CD8-positive, alpha-beta memory T cell (primary cell): ENCODE measurements around the gene LACTBL1. TPM values are rescaled to one million over a fixed set of nuclear protein-coding genes. Genes with fewer than 3 reads are reported as not detected.
"Not testable (repeated sequence)": the region's sequence is repeated elsewhere in the genome, so short reads cannot be mapped to it uniquely, and the experiment has no call there.

Experiments used
- CTCF ChIA-PET: fragments of 350-600 bp; sonication (Branson Sonifier 250); formaldehyde crosslinking; loops from one replicate; lab custom pipeline; 2021; ENCODE audit warnings: antibody characterized with exemption; lab: Charles Lee
- POLR2A ChIA-PET: fragments of 350-600 bp; sonication (Branson Sonifier 250); formaldehyde crosslinking; loops from one replicate; lab custom pipeline; 2021; ENCODE audit warnings: antibody characterized with exemption; lab: Charles Lee
- DNase-seq, 5 donors: peaks; one replicate each; pipeline versions ENCODE4 v3.0.0 to v3.0.0-alpha.2; 2020 to 2022; ENCODE audit warnings: mixed read lengths in 1 of 5
- H3K27ac ChIP-seq: one replicate; pipeline ENCODE4 v1.7.0; 2013; ENCODE audit warnings: low read depth, mild to moderate bottlenecking, low read length, moderate library complexity
- H3K27me3 ChIP-seq: 2 replicates; pipeline ENCODE4 v1.7.0; 2013; ENCODE audit warnings: low read length, mild to moderate bottlenecking; ENCODE audit not compliant: insufficient read depth, poor library complexity, severe bottlenecking
- H3K36me3 ChIP-seq: 2 replicates; pipeline ENCODE4 v1.7.0; 2013; ENCODE audit warnings: mild to moderate bottlenecking, low read length, moderate library complexity; ENCODE audit not compliant: insufficient read depth
- H3K4me1 ChIP-seq: 2 replicates; pipeline ENCODE4 v1.7.0; 2013; ENCODE audit warnings: mild to moderate bottlenecking, low read length, moderate library complexity; ENCODE audit not compliant: insufficient read depth
- H3K4me3 ChIP-seq: 2 replicates; pipeline ENCODE4 v1.7.0; 2013; ENCODE audit warnings: mild to moderate bottlenecking, low read length
- H3K9me3 ChIP-seq: 2 replicates; pipeline ENCODE4 v1.7.0; 2013; ENCODE audit warnings: mild to moderate bottlenecking, low read length
- H3K27ac Mint-ChIP-seq, 8 donors: one replicate each; pipeline ENCODE4 v1.8.0; 2020 to 2021; ENCODE audit warnings: mixed read lengths in 8 of 8, mild to moderate bottlenecking in 6 of 8, inconsistent platforms in 3 of 8, moderate library complexity in 3 of 8
- H3K27me3 Mint-ChIP-seq, 2 donors: one replicate each; pipeline ENCODE4 v1.8.0; 2020 to 2021; ENCODE audit warnings: mixed read lengths in 2 of 2, mild to moderate bottlenecking in 1 of 2, moderate library complexity in 1 of 2
- H3K36me3 Mint-ChIP-seq, 3 donors: one replicate each; pipeline ENCODE4 v1.8.0; 2020 to 2021; ENCODE audit warnings: mixed read lengths in 3 of 3, inconsistent platforms in 1 of 3, mild to moderate bottlenecking in 1 of 3
- H3K4me1 Mint-ChIP-seq, 3 donors: one replicate each; pipeline ENCODE4 v1.8.0; 2020 to 2021; ENCODE audit warnings: mixed read lengths in 3 of 3, inconsistent platforms in 1 of 3, mild to moderate bottlenecking in 1 of 3
- H3K4me3 Mint-ChIP-seq, 7 donors: one replicate each; pipeline ENCODE4 v1.8.0; 2020 to 2021; ENCODE audit warnings: mixed read lengths in 7 of 7, mild to moderate bottlenecking in 6 of 7, moderate library complexity in 4 of 7, inconsistent platforms in 2 of 7
- H3K9me3 Mint-ChIP-seq, 5 donors: one replicate each; pipeline ENCODE4 v1.8.0; 2020 to 2022; ENCODE audit warnings: mixed read lengths in 5 of 5, mild to moderate bottlenecking in 3 of 5, moderate library complexity in 2 of 5, inconsistent platforms in 1 of 5
- polyA plus RNA-seq: library from polyadenylated mRNA; unstranded; fragments of 300-500 nt; fragmentation: Illumina TruSeq; gene quantifications from one replicate; pipeline ENCODE4 v1.2.3, GENCODE V29; 2021
- total RNA-seq, 2 experiments: library from RNA; stranded (reverse); gene quantifications; one replicate each; pipeline ENCODE4 v1.2.3, GENCODE V29; 2021

Gene LACTBL1
- total and polyA plus RNA-seq, 3 experiments from 2014 or later = not detected

DNA sequence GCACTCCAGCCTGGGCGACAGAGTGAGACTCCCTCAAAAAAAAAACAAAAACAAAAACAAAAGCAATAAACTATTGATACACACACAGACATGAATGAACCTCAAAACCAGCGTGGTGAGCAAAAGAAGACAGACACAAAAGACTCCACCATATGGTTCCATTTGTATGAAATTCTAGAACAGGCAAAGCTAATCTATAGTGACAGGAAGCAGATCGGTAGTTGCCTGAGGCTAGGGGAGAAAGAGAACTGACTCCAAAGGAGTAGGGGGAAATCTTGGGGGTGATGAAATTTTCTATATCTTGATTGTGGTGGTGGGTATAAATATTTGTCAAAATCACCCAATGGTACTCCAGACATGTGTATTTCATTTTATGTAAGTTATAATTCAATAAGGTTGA lies 20.9 kb downstream of the LACTBL1 start:
- Mint-ChIP-seq H3K36me3 (peaks cover 0 to 2% (median 0%) of the 10 kb centered on the region in 3 donors), H3K4me3 (no peak overlapping the region), H3K9me3 (peaks cover 0 to 7% (median 0%) of the 10 kb centered on the region in 5 donors), H3K27ac (no peak overlapping the region), H3K27me3 (peaks cover 16 to 46% of the 10 kb centered on the region in 2 donors), H3K4me1 (no peaks in the 10 kb centered on the region)
- Histone ChIP-seq H3K9me3 (no peaks in the 10 kb centered on the region), H3K4me3 (no peak overlapping the region), H3K27me3 (no peaks in the 10 kb centered on the region), H3K36me3 (no peaks in the 10 kb centered on the region), H3K4me1 (no peaks in the 10 kb centered on the region), H3K27ac (no peak overlapping the region)
- ChIA-PET POLR2A (no interaction called here), CTCF (no interaction called here)
- no peak for DNase-seq

- H3K9me3 ChIP-seq = no peaks in the 10 kb centered on the region
- ChIA-PET POLR2A (no interaction called here), CTCF (no interaction called here)
- no peak overlapping the region for H3K27ac ChIP-seq
- Mint-ChIP-seq H3K27ac (no peak overlapping the region), H3K4me1 (no peaks in the 10 kb centered on the region), H3K9me3 (peaks cover 0 to 7% (median 0%) of the 10 kb centered on the region in 5 donors), H3K27me3 (peaks cover 25 to 46% of the 10 kb centered on the region in 2 donors), H3K4me3 (no peak overlapping the region), H3K36me3 (peaks cover 0 to 2% (median 0%) of the 10 kb centered on the region in 3 donors)
- no peaks in the 10 kb centered on the region for H3K36me3 ChIP-seq
- H3K27me3 ChIP-seq = no peaks in the 10 kb centered on the region
- no peak for DNase-seq
- H3K4me1 ChIP-seq = no peaks in the 10 kb centered on the region
- no peak overlapping the region for H3K4me3 ChIP-seq
These were observed 22.8 kb downstream of the LACTBL1 start for GRCh38 chr1:22949822-22950331.

GRCh38 chr1:22945171-22945570 lies 27.5 kb downstream of the LACTBL1 start:
- H3K36me3 ChIP-seq = not testable (repeated sequence)

DNA sequence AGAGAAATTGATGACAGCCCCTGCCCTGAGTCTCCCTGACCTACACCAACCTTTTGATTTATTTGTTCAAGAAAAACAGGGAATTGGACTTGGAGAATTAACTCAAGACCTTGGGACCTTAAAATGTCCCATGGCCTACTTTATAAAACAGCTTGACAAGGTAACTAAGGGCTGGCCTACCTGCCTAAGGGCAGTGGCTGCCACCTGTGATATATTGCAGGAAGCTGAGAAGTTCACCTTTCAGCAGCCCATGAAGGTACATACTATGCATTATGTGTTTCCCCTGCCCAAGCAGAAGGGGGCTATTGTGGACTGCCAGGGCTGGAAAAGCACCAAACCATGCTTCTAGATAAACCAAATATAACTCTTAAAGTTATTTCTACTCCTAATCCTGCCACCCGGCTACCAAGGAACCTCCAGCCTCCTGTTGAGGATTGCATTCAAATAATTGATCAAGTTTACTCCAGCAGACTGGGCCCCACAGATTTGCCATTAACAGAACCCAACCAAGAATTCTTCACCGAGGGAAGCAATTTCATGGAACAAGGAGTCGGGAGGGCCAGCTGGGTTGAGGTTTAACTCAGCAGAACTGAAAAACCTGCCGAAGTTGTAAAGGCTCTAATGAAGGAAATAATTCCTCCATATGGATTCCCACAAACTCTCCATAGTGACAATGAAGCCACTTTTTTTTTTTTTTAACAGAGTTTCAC lies 28.2 kb downstream of the LACTBL1 start:
- Mint-ChIP-seq H3K27ac (no peak overlapping the region), H3K4me1 (no peaks in the 10 kb centered on the region)

More at GRCh38 chr1:22945171-22945570, 27.5 kb downstream of the LACTBL1 start:
- H3K4me1 Mint-ChIP-seq, H3K9me3 ChIP-seq, H3K27ac Mint-ChIP-seq, H3K4me3 Mint-ChIP-seq, H3K4me3 ChIP-seq, CTCF ChIA-PET, H3K36me3 Mint-ChIP-seq, H3K27me3 ChIP-seq, DNase-seq, H3K27ac ChIP-seq, POLR2A ChIA-PET, H3K4me1 ChIP-seq: not testable (repeated sequence)
- peaks cover 8 to 19% (median 17%) of the 10 kb centered on the region in 5 donors for H3K9me3 Mint-ChIP-seq
- peaks cover 34 to 54% of the 10 kb centered on the region in 2 donors for H3K27me3 Mint-ChIP-seq

DNA sequence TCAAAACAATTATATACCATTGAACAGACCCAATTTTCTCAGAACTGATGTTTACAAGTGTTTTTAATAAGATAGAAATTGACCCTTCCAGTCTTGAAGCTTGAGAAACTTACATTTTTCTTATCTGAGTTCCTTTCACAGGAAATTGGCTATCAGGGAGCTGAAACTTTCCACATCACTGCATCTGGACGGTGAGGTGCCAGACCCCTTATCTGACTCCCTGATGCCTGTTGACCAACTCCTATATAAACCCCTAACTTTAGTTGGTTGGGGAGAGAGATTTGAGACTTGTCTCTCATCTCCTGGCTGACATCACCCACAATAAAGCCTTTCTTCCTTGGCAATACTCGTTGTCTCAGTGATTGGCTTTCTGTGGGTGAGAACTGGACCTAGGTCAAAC lies 31.4 kb downstream of the LACTBL1 start:
- Histone ChIP-seq H3K9me3 (peaks cover 6% of the 10 kb centered on the region), H3K27ac (no peak overlapping the region), H3K27me3 (peaks cover 3% of the 10 kb centered on the region), H3K4me3 (no peak overlapping the region), H3K4me1 (no peaks in the 10 kb centered on the region), H3K36me3 (no peaks in the 10 kb centered on the region)
- no peak for DNase-seq
- no peaks in the 10 kb centered on the region for H3K4me1 Mint-ChIP-seq
- POLR2A ChIA-PET = no interaction called here
- no peak overlapping the region for H3K4me3 Mint-ChIP-seq
- H3K27me3 Mint-ChIP-seq = peaks cover 30 to 41% of the 10 kb centered on the region in 2 donors
- H3K27ac Mint-ChIP-seq = no peak overlapping the region
- CTCF ChIA-PET = no interaction called here
- peaks cover 0 to 10% (median 0%) of the 10 kb centered on the region in 3 donors for H3K36me3 Mint-ChIP-seq
- peaks cover 14 to 25% (median 21%) of the 10 kb centered on the region in 5 donors for H3K9me3 Mint-ChIP-seq

More for the DNA sequence above, 28.2 kb downstream of the LACTBL1 start:
- H3K27me3 Mint-ChIP-seq = peaks cover 36 to 51% of the 10 kb centered on the region in 2 donors
- Histone ChIP-seq H3K27me3 (peaks cover 3% of the 10 kb centered on the region), H3K9me3 (peaks cover 6% of the 10 kb centered on the region), H3K4me1 (no peaks in the 10 kb centered on the region), H3K4me3 (no peak overlapping the region), H3K27ac (no peak overlapping the region), H3K36me3 (no peaks in the 10 kb centered on the region)
- H3K4me3 Mint-ChIP-seq = no peak overlapping the region
- ChIA-PET POLR2A (no interaction called here), CTCF (no interaction called here)
- DNase-seq = no peak
- peaks cover 14 to 23% (median 20%) of the 10 kb centered on the region in 5 donors for H3K9me3 Mint-ChIP-seq
- peaks cover 0 to 9% (median 0%) of the 10 kb centered on the region in 3 donors for H3K36me3 Mint-ChIP-seq

DNA sequence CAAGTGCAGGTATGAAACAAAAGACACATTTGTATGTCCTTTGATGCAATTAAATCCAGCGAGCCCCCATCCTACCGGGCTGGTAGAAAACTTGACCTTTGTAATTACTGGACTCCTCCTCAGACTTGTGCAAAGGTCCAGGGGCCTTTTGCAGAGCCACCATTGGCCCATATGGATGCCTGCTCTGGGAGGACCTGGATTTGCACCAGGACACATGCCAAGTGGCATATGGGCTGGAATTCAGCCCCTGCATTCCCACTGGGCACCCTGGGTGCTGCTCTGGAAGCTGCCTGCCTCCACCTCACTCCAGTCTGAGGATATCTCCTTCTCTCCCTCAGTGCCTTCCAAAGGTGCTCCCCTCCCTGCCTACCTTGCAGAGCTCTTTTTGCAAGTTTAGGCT lies 36.0 kb downstream of the LACTBL1 start:
- peaks cover 5% of the 10 kb centered on the region for H3K9me3 ChIP-seq
- no peak overlapping the region for H3K27ac Mint-ChIP-seq
- H3K36me3 ChIP-seq = no peaks in the 10 kb centered on the region
- no peaks in the 10 kb centered on the region for H3K27me3 ChIP-seq
- peaks cover 14 to 20% (median 17%) of the 10 kb centered on the region in 5 donors for H3K9me3 Mint-ChIP-seq
- peaks cover 16 to 21% of the 10 kb centered on the region in 2 donors for H3K27me3 Mint-ChIP-seq
- ChIA-PET POLR2A (no interaction called here), CTCF (no interaction called here)
- H3K4me1 Mint-ChIP-seq = no peaks in the 10 kb centered on the region
- H3K4me3 Mint-ChIP-seq = no peak overlapping the region
- no peak for DNase-seq
- H3K27ac ChIP-seq = no peak overlapping the region
- H3K4me3 ChIP-seq = no peak overlapping the region
- H3K36me3 Mint-ChIP-seq = peaks cover 0 to 10% (median 0%) of the 10 kb centered on the region in 3 donors
- H3K4me1 ChIP-seq = no peaks in the 10 kb centered on the region

GRCh38 chr1:22935433-22935832 lies 37.2 kb downstream of the LACTBL1 start:
- H3K4me1 ChIP-seq = no peaks in the 10 kb centered on the region
- no peaks in the 10 kb centered on the region for H3K4me1 Mint-ChIP-seq
- POLR2A ChIA-PET = no interaction called here
- H3K27ac ChIP-seq = no peak overlapping the region
- peaks cover 0 to 6% (median 0%) of the 10 kb centered on the region in 3 donors for H3K36me3 Mint-ChIP-seq
- H3K27ac Mint-ChIP-seq = no peak overlapping the region
- no peak overlapping the region for H3K4me3 Mint-ChIP-seq
- H3K27me3 Mint-ChIP-seq = peaks cover 12 to 20% of the 10 kb centered on the region in 2 donors
- CTCF ChIA-PET = no interaction called here
- H3K27me3 ChIP-seq = no peaks in the 10 kb centered on the region
- DNase-seq = no peak
- no peaks in the 10 kb centered on the region for H3K36me3 ChIP-seq
- H3K9me3 ChIP-seq = no peaks in the 10 kb centered on the region
- H3K4me3 ChIP-seq = no peak overlapping the region
- peaks cover 6 to 8% (median 8%) of the 10 kb centered on the region in 5 donors for H3K9me3 Mint-ChIP-seq

DNA sequence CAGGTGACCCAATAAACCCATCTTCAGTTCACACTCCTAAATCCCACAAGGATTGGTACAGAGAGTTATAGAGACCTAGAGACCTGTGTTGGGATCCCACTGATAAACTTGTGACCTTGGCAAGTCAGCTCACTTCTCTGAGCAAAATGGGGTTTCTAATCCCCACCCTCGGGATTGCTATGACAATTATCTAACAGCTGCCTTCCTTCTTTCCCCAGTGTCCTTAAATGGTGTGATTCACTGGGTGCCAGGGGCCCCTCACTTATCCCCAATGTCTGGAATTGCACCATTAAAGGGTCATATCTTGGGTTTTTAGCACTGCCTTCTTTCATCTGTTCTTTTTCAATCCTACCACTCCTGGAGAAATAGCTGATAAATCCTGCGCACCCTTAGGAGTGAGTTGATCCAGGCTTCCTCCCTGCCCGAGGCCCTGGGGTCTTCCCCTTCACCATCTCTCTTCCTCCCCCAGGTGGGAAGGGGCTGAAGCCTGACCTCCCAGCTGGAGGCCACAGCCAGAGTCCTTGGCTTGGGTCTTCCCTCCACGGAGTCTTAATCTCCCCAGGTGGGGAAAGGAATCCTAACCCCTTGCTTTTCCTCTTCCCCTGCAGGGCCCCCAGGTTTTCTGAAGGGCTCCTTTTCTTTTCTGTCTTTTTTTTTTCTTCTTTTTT lies 39.7 kb downstream of the LACTBL1 start:
- Mint-ChIP-seq H3K4me3 (no peak overlapping the region), H3K27me3 (peaks cover 16 to 20% of the 10 kb centered on the region in 2 donors), H3K36me3 (no peaks in the 10 kb centered on the region), H3K4me1 (no peaks in the 10 kb centered on the region), H3K27ac (no peak overlapping the region), H3K9me3 (no peaks in the 10 kb centered on the region)
- no peaks in the 10 kb centered on the region for H3K9me3 ChIP-seq
- ChIA-PET POLR2A (no interaction called here), CTCF (no interaction called here)
- H3K36me3 ChIP-seq = no peaks in the 10 kb centered on the region
- H3K4me1 ChIP-seq = no peaks in the 10 kb centered on the region
- no peak for DNase-seq
- H3K4me3 ChIP-seq = no peak overlapping the region
- no peaks in the 10 kb centered on the region for H3K27me3 ChIP-seq
- no peak overlapping the region for H3K27ac ChIP-seq
